HG03060 (cell line): ENCODE measurements around the gene BCAS1.
"Not testable (repeated sequence)": the region's sequence is repeated elsewhere in the genome, so short reads cannot be mapped to it uniquely, and the experiment has no call there.

Source experiments
- ATAC-seq: cut with Tn5 transposase; IDR thresholded peaks from one replicate; pipeline ENCODE4 v1.9.1; 2021; ENCODE audit warnings: low read depth, moderate number of reproducible peaks; ENCODE audit not compliant: unreplicated experiment

The BCAS1 gene

GRCh38 chr20:54025251-54025771, 45.1 kb downstream of the BCAS1 start:
- no peak for ATAC-seq

GRCh38 chr20:54023406-54023805, 47.0 kb downstream of the BCAS1 start:
- ATAC-seq, result no peak

GRCh38 chr20:54021446-54022235, 48.8 kb downstream of the BCAS1 start:
- ATAC-seq, result no peak

- ATAC-seq, result no peak
Observed at GRCh38 chr20:54020868-54021267, 49.5 kb downstream of the BCAS1 start.

GRCh38 chr20:54020348-54020747, 50.0 kb downstream of the BCAS1 start:
- ATAC-seq, result no peak

- no peak for ATAC-seq
Observed at GRCh38 chr20:54019585-54019984, 50.8 kb downstream of the BCAS1 start.

GRCh38 chr20:54019127-54019526, 51.3 kb downstream of the BCAS1 start:
- no peak for ATAC-seq

- peak; percentile 85 for ATAC-seq
Observed at GRCh38 chr20:54017846-54018245, 52.5 kb downstream of the BCAS1 start.

- no peak for ATAC-seq
Observed at GRCh38 chr20:54015496-54015895, 54.9 kb downstream of the BCAS1 start.

- ATAC-seq, result no peak
Observed at GRCh38 chr20:54014293-54014926, 56.0 kb downstream of the BCAS1 start.

GRCh38 chr20:54013471-54013870, 56.9 kb downstream of the BCAS1 start:
- no peak for ATAC-seq

GRCh38 chr20:54011346-54011745, 59.0 kb downstream of the BCAS1 start:
- ATAC-seq, result no peak

- not testable (repeated sequence) for ATAC-seq
Observed at GRCh38 chr20:54006216-54006615, 64.2 kb downstream of the BCAS1 start.

- ATAC-seq, result no peak
Observed at GRCh38 chr20:54005524-54005923, 64.9 kb downstream of the BCAS1 start.

GRCh38 chr20:54004445-54004844, 65.9 kb downstream of the BCAS1 start:
- ATAC-seq, result peak; percentile 99

- no peak for ATAC-seq
Observed at GRCh38 chr20:54002741-54003140, 67.7 kb downstream of the BCAS1 start.

GRCh38 chr20:54002056-54002575, 68.3 kb downstream of the BCAS1 start:
- ATAC-seq, result no peak

- ATAC-seq, result no peak
Observed at GRCh38 chr20:54000914-54001313, 69.5 kb downstream of the BCAS1 start.

GRCh38 chr20:54000262-54000661, 70.1 kb downstream of the BCAS1 start:
- ATAC-seq, result no peak

- ATAC-seq, result no peak
Observed at GRCh38 chr20:53999077-53999476, 71.3 kb downstream of the BCAS1 start.

GRCh38 chr20:53996584-53997486, 73.6 kb downstream of the BCAS1 start:
- no peak for ATAC-seq
